ENCODE measurements around the gene ATMIN. TPM values are rescaled to one million over a fixed set of nuclear protein-coding genes. Genes with fewer than 3 reads are reported as not detected.

ATMIN gene
- polyA plus RNA-seq, 1 experiment, result 48.1 TPM

GRCh38 chr16:81066681-81067080 is 31.0 kb downstream of the ATMIN start:
- H3K9me3 ChIP-seq (ENCODE audit: control insufficient read depth, insufficient read depth, low read length), result no peaks in the 10 kb centered on the region
- TF ChIP-seq CTCF (IDR thresholded peaks at IDR 0.05; ENCODE audit: low read depth, low read length), result no peak
- POLR2A ChIA-PET, result interaction anchor here (1.2 kb wide), 1 partner anchor 10 kb away, joined by 4 read pairs; the partner anchor contains the start of gene C16orf46
- no peak overlapping the region for H3K27ac ChIP-seq (ENCODE audit: low read depth, low read length)
- no peak for DNase-seq (ENCODE audit: low read depth, low spot score)
- H3K27me3 ChIP-seq (ENCODE audit: control insufficient read depth, insufficient read depth, low read length), result no peaks in the 10 kb centered on the region
- H3K4me3 ChIP-seq (ENCODE audit: low read depth, low read length), result no peak overlapping the region
- CTCF ChIA-PET, result interaction anchor here (0.9 to 1.3 kb wide), 3 partner anchors 62 to 195 kb away, joined by 3 read pairs; no protein-coding TSS in a partner anchor

GRCh38 chr16:81067166-81067565 is 31.5 kb downstream of the ATMIN start:
- Histone ChIP-seq H3K27me3 (ENCODE audit: control insufficient read depth, insufficient read depth, low read length) (no peaks in the 10 kb centered on the region), H3K9me3 (ENCODE audit: control insufficient read depth, insufficient read depth, low read length) (no peaks in the 10 kb centered on the region), H3K27ac (ENCODE audit: low read depth, low read length) (no peak overlapping the region), H3K4me3 (ENCODE audit: low read depth, low read length) (no peak overlapping the region)
- CTCF ChIA-PET, result interaction anchor here (0.9 to 1.3 kb wide), 3 partner anchors 63 to 194 kb away, joined by 3 read pairs; no protein-coding TSS in a partner anchor
- TF ChIP-seq CTCF (IDR thresholded peaks at IDR 0.05; ENCODE audit: low read depth, low read length), result no peak
- no peak for DNase-seq (ENCODE audit: low read depth, low spot score)
- POLR2A ChIA-PET, result interaction anchor here (1.2 kb wide), 1 partner anchor 9 kb away, joined by 4 read pairs; the partner anchor contains the start of gene C16orf46

GRCh38 chr16:81069063-81069462 is 33.4 kb downstream of the ATMIN start:
- CTCF ChIA-PET, result no interaction called here
- Histone ChIP-seq H3K4me3 (ENCODE audit: low read depth, low read length) (no peak overlapping the region), H3K9me3 (ENCODE audit: control insufficient read depth, insufficient read depth, low read length) (no peaks in the 10 kb centered on the region), H3K27ac (ENCODE audit: low read depth, low read length) (no peak overlapping the region), H3K27me3 (ENCODE audit: control insufficient read depth, insufficient read depth, low read length) (no peaks in the 10 kb centered on the region)
- no peak for DNase-seq (ENCODE audit: low read depth, low spot score)
- POLR2A ChIA-PET, result no interaction called here
- no peak for TF ChIP-seq CTCF (IDR thresholded peaks at IDR 0.05; ENCODE audit: low read depth, low read length)

GRCh38 chr16:81070979-81071378 is 35.3 kb downstream of the ATMIN start:
- no peak for DNase-seq (ENCODE audit: low read depth, low spot score)
- POLR2A ChIA-PET, result no interaction called here
- no peak for TF ChIP-seq CTCF (IDR thresholded peaks at IDR 0.05; ENCODE audit: low read depth, low read length)
- H3K27ac ChIP-seq (ENCODE audit: low read depth, low read length), result no peak overlapping the region
- CTCF ChIA-PET, result interaction anchor here (0.8 kb wide), 1 partner anchor 134 kb away, joined by 3 read pairs; no protein-coding TSS in a partner anchor
- H3K9me3 ChIP-seq (ENCODE audit: control insufficient read depth, insufficient read depth, low read length), result no peaks in the 10 kb centered on the region
- H3K4me3 ChIP-seq (ENCODE audit: low read depth, low read length), result no peak overlapping the region
- no peaks in the 10 kb centered on the region for H3K27me3 ChIP-seq (ENCODE audit: control insufficient read depth, insufficient read depth, low read length)

GRCh38 chr16:81071805-81072204 is 36.2 kb downstream of the ATMIN start:
- H3K27ac ChIP-seq (ENCODE audit: low read depth, low read length), result no peak overlapping the region
- no peak for TF ChIP-seq CTCF (IDR thresholded peaks at IDR 0.05; ENCODE audit: low read depth, low read length)
- CTCF ChIA-PET, result interaction anchor here (3.6 kb wide), 1 partner anchor 36 kb away, joined by 16 read pairs; the partner anchor contains the start of gene ATMIN
- H3K9me3 ChIP-seq (ENCODE audit: control insufficient read depth, insufficient read depth, low read length), result no peaks in the 10 kb centered on the region
- no peaks in the 10 kb centered on the region for H3K27me3 ChIP-seq (ENCODE audit: control insufficient read depth, insufficient read depth, low read length)
- DNase-seq (ENCODE audit: low read depth, low spot score), result no peak
- POLR2A ChIA-PET, result no interaction called here
- no peak overlapping the region for H3K4me3 ChIP-seq (ENCODE audit: low read depth, low read length)

Data from AG04450 (cell line).